Stimulated activated CD8-positive, alpha-beta memory T cell treated with anti-CD3 and anti-CD28 coated beads, Interleukin-7, amount 100 ng/mL, for 48 hours (primary cell): Measurements from ENCODE around the gene BPIFA1.

ENCODE experiments used
- DNase-seq, 2 donors: peaks; one replicate each; pipeline ENCODE4 v3.0.0-alpha.2; 2020; ENCODE audit warnings: low read depth in 1 of 2; ENCODE audit errors: extremely low read depth in 1 of 2

Gene BPIFA1

GRCh38 chr20:33277471-33278441 is 42.0 kb downstream of the BPIFA1 start:
- DNase-seq: no peak

GRCh38 chr20:33278700-33279099 is 42.9 kb downstream of the BPIFA1 start:
- no peak for DNase-seq

- no peak for DNase-seq
Observed at GRCh38 chr20:33279261-33279910, 43.6 kb downstream of the BPIFA1 start.

- no peak for DNase-seq
Observed at GRCh38 chr20:33280000-33280680, 44.3 kb downstream of the BPIFA1 start.

- DNase-seq: no peak
Observed at GRCh38 chr20:33280775-33281174, 45.0 kb downstream of the BPIFA1 start.

GRCh38 chr20:33281550-33282146 is 45.9 kb downstream of the BPIFA1 start:
- DNase-seq: no peak

GRCh38 chr20:33282196-33282934 is 46.6 kb downstream of the BPIFA1 start:
- DNase-seq: no peak

- DNase-seq: no peak
Observed at GRCh38 chr20:33282991-33283555, 47.3 kb downstream of the BPIFA1 start, which contains the start of gene BPIFB1. Gene BPIFB1 (plus strand): TSS chr20:33283214. CDS start chr20:33286074, 2,860 bp downstream.

- no peak for DNase-seq
Observed at GRCh38 chr20:33284284-33284683, 48.5 kb downstream of the BPIFA1 start.

GRCh38 chr20:33284937-33285336 is 49.1 kb downstream of the BPIFA1 start:
- DNase-seq: no peak

- no peak for DNase-seq
Observed at GRCh38 chr20:33285861-33286495, 50.2 kb downstream of the BPIFA1 start.

- DNase-seq: no peak
Observed at GRCh38 chr20:33287884-33288283, 52.1 kb downstream of the BPIFA1 start.

- DNase-seq: no peak
Observed at GRCh38 chr20:33290852-33291251, 55.1 kb downstream of the BPIFA1 start.

- no peak for DNase-seq
Observed at GRCh38 chr20:33291416-33291815, 55.6 kb downstream of the BPIFA1 start.

- peak; percentile 20 to 36 for DNase-seq
Observed at GRCh38 chr20:33291830-33292355, 56.1 kb downstream of the BPIFA1 start.
